ENCODE results near the gene SRD5A1.

DNA sequence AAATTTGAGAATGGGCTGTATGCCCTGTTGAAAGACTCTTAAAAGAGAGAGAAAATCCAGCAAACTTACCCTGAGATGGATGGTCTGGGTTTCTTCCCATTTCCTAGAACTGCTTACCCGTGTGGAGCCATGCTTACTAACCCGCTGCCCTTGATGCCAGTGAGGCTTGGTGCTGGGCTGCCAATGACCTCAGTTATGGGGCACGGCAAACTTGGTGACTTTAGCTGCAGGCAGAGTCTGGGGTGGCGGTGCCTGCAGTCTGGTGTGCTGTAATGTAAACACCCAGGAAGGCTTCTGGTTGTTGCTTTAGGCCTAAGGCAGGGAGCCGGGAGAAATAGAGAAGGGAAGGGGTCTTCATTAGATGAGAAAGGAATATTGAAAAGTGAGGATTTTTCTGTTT, 72.7 kb downstream of the SRD5A1 start:
- TF ChIP-seq, protein P1, sequence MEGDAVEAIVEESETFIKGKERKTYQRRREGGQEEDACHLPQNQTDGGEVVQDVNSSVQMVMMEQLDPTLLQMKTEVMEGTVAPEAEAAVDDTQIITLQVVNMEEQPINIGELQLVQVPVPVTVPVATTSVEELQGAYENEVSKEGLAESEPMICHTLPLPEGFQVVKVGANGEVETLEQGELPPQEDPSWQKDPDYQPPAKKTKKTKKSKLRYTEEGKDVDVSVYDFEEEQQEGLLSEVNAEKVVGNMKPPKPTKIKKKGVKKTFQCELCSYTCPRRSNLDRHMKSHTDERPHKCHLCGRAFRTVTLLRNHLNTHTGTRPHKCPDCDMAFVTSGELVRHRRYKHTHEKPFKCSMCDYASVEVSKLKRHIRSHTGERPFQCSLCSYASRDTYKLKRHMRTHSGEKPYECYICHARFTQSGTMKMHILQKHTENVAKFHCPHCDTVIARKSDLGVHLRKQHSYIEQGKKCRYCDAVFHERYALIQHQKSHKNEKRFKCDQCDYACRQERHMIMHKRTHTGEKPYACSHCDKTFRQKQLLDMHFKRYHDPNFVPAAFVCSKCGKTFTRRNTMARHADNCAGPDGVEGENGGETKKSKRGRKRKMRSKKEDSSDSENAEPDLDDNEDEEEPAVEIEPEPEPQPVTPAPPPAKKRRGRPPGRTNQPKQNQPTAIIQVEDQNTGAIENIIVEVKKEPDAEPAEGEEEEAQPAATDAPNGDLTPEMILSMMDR (IDR thresholded peaks at IDR 0.05), result no peak
- no peak for TF ChIP-seq POLR2A (IDR thresholded peaks at IDR 0.05)
